ENCODE results near the gene RAB21. TPM values are rescaled to one million over a fixed set of nuclear protein-coding genes. Genes with fewer than 3 reads are reported as not detected.

Gene RAB21
- total RNA-seq, 1 experiment from 2014 or later: 27.3 TPM

DNA sequence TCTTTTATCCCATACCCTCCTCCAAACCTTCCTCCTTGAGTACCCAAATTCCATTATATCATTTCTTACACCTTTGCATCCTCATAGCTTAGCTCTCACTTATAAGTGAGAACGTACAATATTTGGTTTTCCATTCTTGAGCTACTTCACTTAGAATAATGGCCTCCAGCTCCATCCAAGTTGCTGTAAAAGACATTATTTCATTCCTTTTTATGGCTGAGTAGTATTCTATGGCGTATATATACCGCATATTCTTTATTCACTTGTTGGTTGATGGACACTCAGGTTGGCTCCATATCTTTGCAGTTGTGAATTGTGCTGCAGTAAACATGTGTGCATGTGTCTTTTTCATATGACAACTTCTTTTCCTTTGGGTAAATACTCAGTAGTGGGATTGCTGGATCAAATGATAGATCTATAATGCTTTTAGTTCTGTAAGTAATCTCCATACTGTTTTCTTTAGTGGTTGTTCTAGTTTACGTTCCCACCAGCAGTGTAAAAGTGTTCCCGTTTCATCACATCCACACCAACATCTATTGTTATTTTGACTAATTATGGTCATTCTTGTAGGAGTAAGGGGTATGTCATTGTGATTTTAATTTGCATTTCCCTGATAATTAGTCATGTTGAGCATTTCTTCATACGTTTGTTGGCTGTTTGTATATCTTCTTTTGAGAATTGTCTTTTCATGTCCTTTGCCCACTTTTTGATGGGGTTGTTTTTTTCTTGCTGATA lies 10.1 kb downstream of the RAB21 start:
- H3K9me3 ChIP-seq (ENCODE audit: low read length): 0 out of 2 replicates have a peak, but pooled peaks cover under 1% of the 10 kb centered on the region
- no peak overlapping the region for H3K4me2 ChIP-seq (ENCODE audit: low read length)
- peaks cover 13% of the 10 kb centered on the region for H3K36me3 ChIP-seq (ENCODE audit: low read depth, low read length)
- POLR2A ChIA-PET (ENCODE audit: unreplicated experiment): no interaction called here
- no peak for TF ChIP-seq EZH2phosphoT487 (IDR thresholded peaks at IDR 0.05; ENCODE audit: borderline replicate concordance, low read length)
- H3K27ac ChIP-seq (ENCODE audit: low read length): no peak overlapping the region
- no peak overlapping the region for H3K4me3 ChIP-seq (ENCODE audit: low read length)
- BruUV-seq (replicated peaks): no TSS peak
- no peaks in the 10 kb centered on the region for H3K4me1 ChIP-seq (ENCODE audit: insufficient read depth, low read length)
- H3K9ac ChIP-seq (ENCODE audit: low read length): no peak overlapping the region
- no peak for DNase-seq
- intact Hi-C loops (cut with micrococcal nuclease): no loop called here
- peaks cover 45% of the 10 kb centered on the region for H4K20me1 ChIP-seq (ENCODE audit: low read length)
- no peaks in the 10 kb centered on the region for H3K9me2 ChIP-seq (replicated peaks; ENCODE audit: low read length)
- CTCF ChIA-PET: no interaction called here
- no peaks in the 10 kb centered on the region for H3F3A ChIP-seq (ENCODE audit: low read length, unreplicated experiment)
- H3K27me3 ChIP-seq (ENCODE audit: low read length): no peaks in the 10 kb centered on the region
- peaks cover 99% of the 10 kb centered on the region for H3K79me2 ChIP-seq (ENCODE audit: low read length)
- no peak for ATAC-seq
- no peak overlapping the region for H2AFZ ChIP-seq (ENCODE audit: low read length)

- H3K27me3 ChIP-seq (ENCODE audit: low read length): no peaks in the 10 kb centered on the region
- no peak overlapping the region for H3K9ac ChIP-seq (ENCODE audit: low read length)
- TF ChIP-seq EZH2phosphoT487 (IDR thresholded peaks at IDR 0.05; ENCODE audit: borderline replicate concordance, low read length): no peak
- TF ChIP-seq, protein P1, sequence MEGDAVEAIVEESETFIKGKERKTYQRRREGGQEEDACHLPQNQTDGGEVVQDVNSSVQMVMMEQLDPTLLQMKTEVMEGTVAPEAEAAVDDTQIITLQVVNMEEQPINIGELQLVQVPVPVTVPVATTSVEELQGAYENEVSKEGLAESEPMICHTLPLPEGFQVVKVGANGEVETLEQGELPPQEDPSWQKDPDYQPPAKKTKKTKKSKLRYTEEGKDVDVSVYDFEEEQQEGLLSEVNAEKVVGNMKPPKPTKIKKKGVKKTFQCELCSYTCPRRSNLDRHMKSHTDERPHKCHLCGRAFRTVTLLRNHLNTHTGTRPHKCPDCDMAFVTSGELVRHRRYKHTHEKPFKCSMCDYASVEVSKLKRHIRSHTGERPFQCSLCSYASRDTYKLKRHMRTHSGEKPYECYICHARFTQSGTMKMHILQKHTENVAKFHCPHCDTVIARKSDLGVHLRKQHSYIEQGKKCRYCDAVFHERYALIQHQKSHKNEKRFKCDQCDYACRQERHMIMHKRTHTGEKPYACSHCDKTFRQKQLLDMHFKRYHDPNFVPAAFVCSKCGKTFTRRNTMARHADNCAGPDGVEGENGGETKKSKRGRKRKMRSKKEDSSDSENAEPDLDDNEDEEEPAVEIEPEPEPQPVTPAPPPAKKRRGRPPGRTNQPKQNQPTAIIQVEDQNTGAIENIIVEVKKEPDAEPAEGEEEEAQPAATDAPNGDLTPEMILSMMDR (conservative IDR thresholded peaks at IDR 0.05; ENCODE audit: low read depth, low read length): no peak
- TF ChIP-seq EZH2 (IDR thresholded peaks at IDR 0.05; ENCODE audit: low read length, unreplicated experiment): no peak
- no peaks in the 10 kb centered on the region for H3F3A ChIP-seq (ENCODE audit: low read length, unreplicated experiment)
- H3K4me3 ChIP-seq (ENCODE audit: low read length): no peak overlapping the region
- no peak for ATAC-seq
- no peak overlapping the region for H3K4me2 ChIP-seq (ENCODE audit: low read length)
- CTCF ChIA-PET: interaction anchor here (0.7 kb wide), 1 partner anchor 80 kb away, joined by 4 read pairs; no protein-coding TSS in a partner anchor
- DNase-seq: no peak
- H3K79me2 ChIP-seq (ENCODE audit: low read length): peaks cover 92% of the 10 kb centered on the region
- no peaks in the 10 kb centered on the region for H3K9me2 ChIP-seq (replicated peaks; ENCODE audit: low read length)
- POLR2A ChIA-PET (ENCODE audit: unreplicated experiment): no interaction called here
- peaks cover 9% of the 10 kb centered on the region; the same call in 1 of the 2 replicates for H3K36me3 ChIP-seq (ENCODE audit: low read depth, low read length)
- no peaks in the 10 kb centered on the region for H3K9me3 ChIP-seq (ENCODE audit: low read length)
- no peak overlapping the region for H3K27ac ChIP-seq (ENCODE audit: low read length)
- no peaks in the 10 kb centered on the region for H3K4me1 ChIP-seq (ENCODE audit: insufficient read depth, low read length)
- H2AFZ ChIP-seq (ENCODE audit: low read length): no peak overlapping the region
- peaks cover 45% of the 10 kb centered on the region for H4K20me1 ChIP-seq (ENCODE audit: low read length)
- intact Hi-C loops (cut with micrococcal nuclease): no loop called here
- BruUV-seq (replicated peaks): no TSS peak
Measured at GRCh38 chr12:71766202-71766601, 11.5 kb downstream of the RAB21 start.

DNA sequence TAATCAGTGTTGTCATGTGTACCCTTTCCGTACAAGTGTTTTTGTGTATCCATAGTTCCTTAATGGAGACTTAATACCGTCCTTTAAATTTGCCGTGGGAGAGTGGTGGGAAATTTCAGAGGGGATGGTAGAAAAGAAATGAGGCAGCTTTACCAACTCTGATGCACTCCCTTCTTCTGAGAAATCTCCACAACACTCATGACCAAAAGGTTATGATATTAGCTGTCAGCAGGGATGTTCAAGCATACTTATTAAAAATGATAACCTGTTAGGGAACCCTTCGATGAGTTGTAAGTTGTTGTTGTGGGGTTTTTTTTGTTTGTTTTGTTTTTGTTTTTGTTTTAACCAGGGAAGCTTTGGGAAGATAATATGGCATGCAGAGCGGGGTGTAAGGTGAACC lies 12.5 kb downstream of the RAB21 start:
- Histone ChIP-seq H3K9me2 (replicated peaks; ENCODE audit: low read length) (no peaks in the 10 kb centered on the region), H3K36me3 (ENCODE audit: low read depth, low read length) (peaks cover 17% of the 10 kb centered on the region; the same call in 1 of the 2 replicates), H3K27me3 (ENCODE audit: low read length) (no peaks in the 10 kb centered on the region), H3K4me1 (ENCODE audit: insufficient read depth, low read length) (no peaks in the 10 kb centered on the region), H3K9ac (ENCODE audit: low read length) (no peak overlapping the region), H3K27ac (ENCODE audit: low read length) (no peak overlapping the region), H3F3A (ENCODE audit: low read length, unreplicated experiment) (no peaks in the 10 kb centered on the region), H3K4me2 (ENCODE audit: low read length) (no peak overlapping the region), H4K20me1 (ENCODE audit: low read length) (peaks cover 45% of the 10 kb centered on the region), H3K79me2 (ENCODE audit: low read length) (peaks cover 83% of the 10 kb centered on the region), H3K9me3 (ENCODE audit: low read length) (no peaks in the 10 kb centered on the region), H3K4me3 (ENCODE audit: low read length) (no peak overlapping the region), H2AFZ (ENCODE audit: low read length) (no peak overlapping the region)
- no TSS peak for BruUV-seq (replicated peaks)
- CTCF ChIA-PET: no interaction called here
- intact Hi-C loops (cut with micrococcal nuclease): no loop called here
- DNase-seq: no peak
- POLR2A ChIA-PET (ENCODE audit: unreplicated experiment): no interaction called here
- ATAC-seq: no peak
- TF ChIP-seq EZH2 (IDR thresholded peaks at IDR 0.05; ENCODE audit: low read length, unreplicated experiment): no peak
- TF ChIP-seq, protein P1 (conservative IDR thresholded peaks at IDR 0.05; ENCODE audit: low read depth, low read length): no peak
- TF ChIP-seq EZH2phosphoT487 (IDR thresholded peaks at IDR 0.05; ENCODE audit: borderline replicate concordance, low read length): no peak

Measured in PC-3 (cell line).